SU-DHL-6 (cell line): ENCODE results near the gene COL6A3.

Experiments
- H2AFZ ChIP-seq: fragments of 200-600 bp; sonication (generic); 2 replicates; pipeline ENCODE4 v1.6.1; 2014; ENCODE audit warnings: low read depth, mild to moderate bottlenecking, moderate library complexity, mixed read lengths, antibody characterized with exemption, low read length; ENCODE audit not compliant: severe bottlenecking
- H3F3A ChIP-seq: fragments of 200-600 bp; shearing (Covaris generic); 2 replicates; pipeline ENCODE4 v1.6.0; 2016; ENCODE audit warnings: antibody characterized with exemption, mild to moderate bottlenecking; ENCODE audit not compliant: insufficient read depth
- H3K27ac ChIP-seq: fragments of 200-600 bp; sonication (generic); 2 replicates; pipeline ENCODE4 v1.5.1; 2016; ENCODE audit warnings: low read depth, mild to moderate bottlenecking, low read length, moderate library complexity, mixed read lengths
- H3K27me3 ChIP-seq: fragments of 200-600 bp; sonication (generic), shearing (Covaris generic); 2 replicates; pipeline ENCODE4 v1.6.0; 2014; ENCODE audit warnings: mild to moderate bottlenecking, low read length
- H3K36me3 ChIP-seq: fragments of 200-600 bp; sonication (generic); 2 replicates; pipeline ENCODE4 v1.6.1; 2014; ENCODE audit warnings: mild to moderate bottlenecking, low read length, mixed read lengths
- H3K4me2 ChIP-seq: fragments of 300-600, 200-600 bp; shearing (Covaris generic), sonication (generic); 2 replicates; pipeline ENCODE4 v1.6.0; 2014; ENCODE audit warnings: low read length, low read depth, mild to moderate bottlenecking; ENCODE audit not compliant: poor library complexity, severe bottlenecking
- H3K4me3 ChIP-seq: fragments of 200-600 bp; sonication (generic); 2 replicates; pipeline ENCODE4 v1.5.1; 2014; ENCODE audit warnings: antibody characterized with exemption, low read length, mild to moderate bottlenecking, mixed read lengths; ENCODE audit not compliant: insufficient read depth, poor library complexity, severe bottlenecking
- H3K79me2 ChIP-seq: fragments of 200-600 bp; sonication (generic); 2 replicates; pipeline ENCODE4 v1.6.1; 2014; ENCODE audit warnings: mild to moderate bottlenecking, low read length, moderate library complexity; ENCODE audit not compliant: insufficient read depth
- H3K9ac ChIP-seq: fragments of 200-600 bp; sonication (generic); 2 replicates; pipeline ENCODE4 v1.7.0; 2014; ENCODE audit warnings: mild to moderate bottlenecking, low read length
- H3K9me2 ChIP-seq: fragments of 200-600 bp; sonication (generic); replicated peaks from 2 replicates; pipeline ENCODE4 v1.6.1; 2014; ENCODE audit warnings: low read length; ENCODE audit not compliant: insufficient read depth
- H3K9me3 ChIP-seq: fragments of 200-600 bp; sonication (generic); 2 replicates; pipeline ENCODE4 v1.6.1; 2014; ENCODE audit warnings: low read length, mixed read lengths; ENCODE audit not compliant: insufficient read depth
- H4K20me1 ChIP-seq: fragments of 200-600 bp; sonication (generic); 2 replicates; pipeline ENCODE4 v1.6.1; 2014; ENCODE audit warnings: low read depth, mild to moderate bottlenecking, antibody characterized with exemption, low read length, moderate library complexity, mixed read lengths
- CTCF ChIP-seq: fragments of 200-600 bp; sonication (generic); IDR thresholded peaks from one replicate; pipeline ENCODE4 v1.5.1; 2017; ENCODE audit warnings: antibody characterized with exemption, mild to moderate bottlenecking, low read length, moderate library complexity; ENCODE audit not compliant: insufficient read depth, poor library complexity, severe bottlenecking
- EZH2phosphoT487 ChIP-seq: fragments of 200-600 bp; sonication (generic), shearing (Covaris generic); conservative IDR thresholded peaks from 2 replicates; pipeline ENCODE4 v1.6.1; 2018; ENCODE audit warnings: mild to moderate bottlenecking, antibody characterized with exemption, low read length, moderate library complexity, mixed read lengths

COL6A3 gene

GRCh38 chr2:237298151-237299118 is 115.5 kb downstream of the COL6A3 start:
- Histone ChIP-seq H3K4me2 (no peak overlapping the region), H3K9me3 (no peaks in the 10 kb centered on the region), H3K9me2 (no peaks in the 10 kb centered on the region), H3K27ac (no peak overlapping the region), H3K27me3 (no peaks in the 10 kb centered on the region), H3K79me2 (no peaks in the 10 kb centered on the region), H3K9ac (no peak overlapping the region), H3K36me3 (no peaks in the 10 kb centered on the region), H3K4me3 (no peak overlapping the region), H3F3A (no peaks in the 10 kb centered on the region), H4K20me1 (no peaks in the 10 kb centered on the region), H2AFZ (no peak overlapping the region)
- TF ChIP-seq CTCF (no peak), EZH2phosphoT487 (no peak)

DNA sequence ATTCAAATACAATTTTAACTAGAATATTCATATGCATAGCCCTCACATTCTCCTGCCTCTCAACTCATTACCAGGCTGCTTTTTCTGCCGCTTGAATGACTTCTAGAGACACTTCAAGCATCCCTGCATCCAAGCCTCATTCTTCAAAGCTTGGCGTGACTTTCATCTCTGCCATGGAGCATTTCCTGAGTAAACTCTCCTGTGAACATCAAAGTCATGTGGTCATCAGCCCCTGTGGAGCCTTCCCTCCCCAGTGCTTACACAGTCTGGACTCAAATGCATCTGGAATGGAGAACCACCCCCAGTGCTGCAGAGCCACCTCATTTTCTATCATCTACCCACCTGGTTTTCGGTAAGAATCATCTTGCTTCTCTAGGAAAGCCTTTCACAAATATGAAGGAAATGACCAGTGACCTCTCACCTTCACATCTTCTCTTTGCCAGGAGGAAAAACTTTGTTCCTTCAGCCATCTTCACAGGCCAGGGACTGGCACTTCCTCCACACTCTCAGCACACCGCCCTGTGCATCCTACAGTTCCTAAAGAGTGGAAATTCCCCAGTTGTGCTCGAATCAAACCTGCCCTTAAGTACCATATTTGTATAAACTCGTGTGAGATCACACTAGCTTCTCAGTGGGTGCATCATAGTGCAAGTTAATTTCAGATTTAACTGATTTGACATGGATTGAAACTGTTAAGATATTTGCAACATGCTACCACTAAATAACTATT is 116.4 kb downstream of the COL6A3 start:
- H3K9ac ChIP-seq = no peak overlapping the region
- no peak overlapping the region for H3K27ac ChIP-seq
- no peak overlapping the region for H3K4me2 ChIP-seq

DNA sequence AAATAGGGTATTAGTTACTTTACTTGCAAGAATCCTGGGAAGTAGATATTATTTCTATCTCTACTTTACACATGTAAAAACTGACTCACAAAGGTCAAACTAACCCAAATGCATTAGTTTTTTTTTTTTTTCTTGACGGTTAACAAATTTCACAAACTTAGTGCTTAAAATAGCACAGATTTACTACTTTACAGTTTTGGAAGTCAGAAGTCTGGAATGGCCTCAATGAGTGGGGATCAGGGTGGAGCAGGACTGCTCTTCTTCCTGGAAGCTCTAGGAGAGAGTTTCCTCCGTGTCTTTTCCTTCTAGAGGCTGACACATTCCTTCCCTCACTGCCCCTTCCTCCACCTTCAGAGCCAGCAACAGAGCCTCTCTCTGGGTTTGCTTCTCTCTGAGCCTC is 117.2 kb downstream of the COL6A3 start:
- Histone ChIP-seq H4K20me1 (no peaks in the 10 kb centered on the region), H3F3A (no peaks in the 10 kb centered on the region), H3K79me2 (no peaks in the 10 kb centered on the region), H3K4me3 (no peak overlapping the region), H3K9me2 (no peaks in the 10 kb centered on the region), H3K36me3 (no peaks in the 10 kb centered on the region), H3K27ac (no peak overlapping the region), H2AFZ (no peak overlapping the region), H3K4me2 (no peak overlapping the region), H3K9me3 (no peaks in the 10 kb centered on the region), H3K9ac (no peak overlapping the region), H3K27me3 (0 out of 2 replicates have a peak, but pooled peaks cover 4% of the 10 kb centered on the region)
- TF ChIP-seq EZH2phosphoT487 (no peak), CTCF (no peak)

More for the DNA sequence above, 116.4 kb downstream of the COL6A3 start:
- Histone ChIP-seq H3K9me2 (no peaks in the 10 kb centered on the region), H3K27me3 (no peaks in the 10 kb centered on the region), H3K36me3 (no peaks in the 10 kb centered on the region), H3K9me3 (no peaks in the 10 kb centered on the region), H2AFZ (no peak overlapping the region), H3K79me2 (no peaks in the 10 kb centered on the region), H3K4me3 (no peak overlapping the region), H3F3A (no peaks in the 10 kb centered on the region), H4K20me1 (no peaks in the 10 kb centered on the region)
- no peak for TF ChIP-seq EZH2phosphoT487
- no peak for TF ChIP-seq CTCF
